Fibroblast of skin of right biceps (primary cell): ENCODE data around the gene ALDH7A1.
"Not testable (repeated sequence)": the region's sequence is repeated elsewhere in the genome, so short reads cannot be mapped to it uniquely, and the experiment has no call there.

Experiments used
- DNase-seq: peaks from one replicate; pipeline ENCODE4 v3.0.0-alpha.2; 2013

Gene ALDH7A1

GRCh38 chr5:126591549-126591948 lies 3.5 kb downstream of the ALDH7A1 start:
- no peak for DNase-seq

DNA sequence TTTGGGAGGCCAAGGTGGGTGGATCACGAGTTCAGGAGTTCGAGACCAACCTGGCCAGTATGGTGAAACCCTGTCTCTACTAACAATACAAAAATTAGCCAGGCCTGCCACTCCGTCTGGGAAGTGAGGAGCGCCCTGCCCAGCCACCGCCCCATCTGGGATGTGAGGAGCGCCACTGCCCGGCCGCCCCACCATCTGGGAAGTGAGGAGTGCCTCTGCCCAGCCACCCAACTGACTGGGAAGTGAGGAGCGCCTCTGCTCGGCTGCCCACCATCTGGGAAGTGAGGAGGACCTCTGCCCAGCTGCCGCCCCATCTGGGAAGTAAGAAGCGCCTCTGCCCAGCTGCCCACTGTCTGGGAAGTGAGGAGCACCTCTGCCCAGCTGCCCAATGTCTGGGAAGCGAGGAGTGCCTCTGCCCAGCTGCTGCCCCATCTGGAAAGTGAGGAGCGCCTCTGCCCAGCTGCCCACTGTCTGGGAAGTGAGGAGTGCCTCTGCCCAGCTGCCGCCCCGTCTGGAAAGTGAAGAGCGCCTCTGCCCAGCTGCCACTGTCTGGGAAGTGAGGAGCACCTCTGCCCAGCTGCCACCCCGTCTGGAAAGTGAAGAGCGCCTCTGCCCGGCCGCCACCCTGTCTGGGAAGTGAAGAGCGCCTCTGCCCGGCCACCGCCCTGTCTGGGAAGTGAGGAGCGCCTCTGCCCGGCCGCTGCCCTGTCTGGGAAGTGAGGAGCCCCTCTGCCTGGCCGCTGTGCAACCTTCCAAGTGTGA lies 5.3 kb downstream of the ALDH7A1 start:
- DNase-seq, result no peak

GRCh38 chr5:126587551-126588390 lies 7.2 kb downstream of the ALDH7A1 start:
- no peak for DNase-seq

DNA sequence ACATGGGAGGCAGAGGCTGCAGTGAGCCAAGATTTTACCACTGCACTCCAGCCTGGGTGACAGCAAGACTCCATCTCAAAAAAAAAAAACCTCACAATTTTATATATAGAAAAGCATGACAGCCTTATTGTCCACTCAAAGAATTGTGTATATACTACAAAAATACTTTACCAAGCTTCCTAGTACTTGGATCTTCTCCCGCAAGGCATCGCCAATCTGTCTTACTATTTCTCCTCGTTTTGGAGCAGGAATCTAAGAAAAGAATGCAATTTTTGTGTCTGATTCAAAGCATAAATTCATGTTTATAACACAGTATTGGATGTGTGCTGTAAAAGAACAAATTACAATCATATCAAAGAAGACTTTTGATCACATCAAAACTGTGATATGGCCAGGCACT lies 11.3 kb downstream of the ALDH7A1 start:
- DNase-seq, result no peak

GRCh38 chr5:126579716-126580115 lies 15.3 kb downstream of the ALDH7A1 start:
- DNase-seq, result no peak

DNA sequence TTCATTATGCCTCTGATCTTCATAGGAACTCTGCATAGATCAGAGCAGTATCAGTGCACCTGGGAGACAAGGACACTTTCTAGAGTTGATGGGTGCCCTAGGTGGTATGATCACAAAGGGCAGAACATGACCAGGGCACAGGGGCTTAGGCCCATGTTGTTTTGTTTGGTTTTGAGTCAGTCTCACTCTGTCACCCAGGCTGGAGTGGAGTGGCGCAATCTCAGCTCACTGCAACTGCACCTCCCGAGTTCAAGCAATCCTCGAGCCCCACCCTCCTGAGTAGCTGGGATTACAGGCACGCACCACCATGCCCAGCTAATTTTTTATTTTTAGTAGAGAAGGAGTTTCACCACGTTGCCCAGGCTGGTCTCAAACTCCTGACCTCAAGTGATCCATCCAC lies 17.6 kb downstream of the ALDH7A1 start:
- no peak for DNase-seq

DNA sequence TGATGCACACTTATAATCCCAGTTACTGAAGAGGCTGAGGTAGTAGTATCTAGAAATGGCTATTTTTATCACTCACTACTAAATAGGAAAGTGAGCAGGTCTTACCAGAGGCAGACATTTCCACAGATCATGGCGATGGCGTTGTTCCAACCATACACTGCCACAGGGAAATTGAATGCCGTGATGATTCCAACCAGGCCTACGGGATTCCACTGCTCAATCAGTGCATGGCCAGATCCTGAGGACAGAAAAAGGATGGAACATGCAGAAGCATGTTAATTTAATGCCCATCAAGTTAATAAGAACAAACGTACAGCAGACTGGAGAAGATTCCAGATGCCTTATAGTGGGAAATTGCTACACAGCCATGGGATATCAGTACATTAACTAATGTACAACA lies 18.0 kb downstream of the ALDH7A1 start:
- no peak for DNase-seq

GRCh38 chr5:126575644-126576043 lies 19.4 kb downstream of the ALDH7A1 start:
- no peak for DNase-seq

- DNase-seq, result no peak
These were observed 26.7 kb downstream of the ALDH7A1 start for GRCh38 chr5:126568206-126568755.

DNA sequence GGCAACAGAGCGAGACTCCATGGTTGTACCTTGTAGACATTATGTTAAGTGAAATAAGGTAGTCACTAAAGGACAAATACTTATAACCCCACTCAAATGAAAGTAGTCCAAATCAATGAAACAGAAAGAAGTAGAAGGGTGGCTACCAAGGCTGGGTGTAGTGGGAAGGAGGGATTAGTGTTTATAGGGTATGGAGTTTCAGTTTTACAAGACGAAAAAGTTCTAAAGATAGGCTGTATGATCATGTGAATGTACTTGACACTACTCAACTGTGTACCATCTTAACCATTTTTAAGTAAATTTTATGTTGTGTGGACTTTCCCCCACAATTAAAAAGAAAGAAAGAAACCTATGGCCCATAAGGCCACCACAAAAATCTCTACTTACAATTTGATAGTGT lies 32.2 kb downstream of the ALDH7A1 start:
- no peak for DNase-seq

DNA sequence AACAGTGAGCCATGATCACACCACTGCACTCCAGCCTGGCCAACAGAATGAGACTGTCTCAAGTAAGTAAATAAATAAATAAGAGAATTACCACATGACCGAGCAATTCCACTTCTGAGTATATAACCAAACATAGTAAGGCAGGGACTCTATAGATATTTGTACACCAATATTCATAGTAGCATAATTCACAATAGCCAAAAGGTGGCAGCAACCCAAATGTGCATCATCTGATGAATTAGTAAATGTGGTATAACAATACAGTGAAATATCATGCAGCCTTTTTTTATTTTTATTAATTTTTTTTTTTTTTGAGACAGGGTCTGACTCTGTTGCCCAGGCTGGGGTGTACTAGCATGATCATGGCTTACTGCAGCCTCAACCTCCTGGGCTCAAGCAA lies 33.1 kb downstream of the ALDH7A1 start:
- DNase-seq, result peak; percentile 4

DNA sequence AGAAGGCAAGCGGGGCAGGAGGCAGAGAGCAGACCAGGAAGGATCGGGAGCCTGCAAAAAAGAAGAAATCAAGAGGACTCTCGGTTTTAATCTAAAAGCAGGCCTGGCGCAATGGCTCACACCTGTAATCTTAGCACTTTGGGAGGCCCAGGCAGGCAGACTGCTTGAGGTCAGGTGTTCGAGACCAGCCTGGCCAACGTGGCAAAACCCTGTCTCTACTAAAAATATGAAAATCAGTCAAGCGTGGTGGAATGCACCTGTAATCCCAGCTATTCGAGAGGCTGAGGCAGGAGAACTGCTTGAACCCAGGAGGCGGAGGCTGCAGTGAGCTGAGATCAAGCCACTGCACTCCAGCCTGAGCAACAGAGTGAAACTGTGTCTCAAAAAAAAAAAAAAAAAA lies 39.9 kb downstream of the ALDH7A1 start:
- not testable (repeated sequence) for DNase-seq

- no peak for DNase-seq
These were observed 42.4 kb downstream of the ALDH7A1 start for GRCh38 chr5:126552614-126553013.

DNA sequence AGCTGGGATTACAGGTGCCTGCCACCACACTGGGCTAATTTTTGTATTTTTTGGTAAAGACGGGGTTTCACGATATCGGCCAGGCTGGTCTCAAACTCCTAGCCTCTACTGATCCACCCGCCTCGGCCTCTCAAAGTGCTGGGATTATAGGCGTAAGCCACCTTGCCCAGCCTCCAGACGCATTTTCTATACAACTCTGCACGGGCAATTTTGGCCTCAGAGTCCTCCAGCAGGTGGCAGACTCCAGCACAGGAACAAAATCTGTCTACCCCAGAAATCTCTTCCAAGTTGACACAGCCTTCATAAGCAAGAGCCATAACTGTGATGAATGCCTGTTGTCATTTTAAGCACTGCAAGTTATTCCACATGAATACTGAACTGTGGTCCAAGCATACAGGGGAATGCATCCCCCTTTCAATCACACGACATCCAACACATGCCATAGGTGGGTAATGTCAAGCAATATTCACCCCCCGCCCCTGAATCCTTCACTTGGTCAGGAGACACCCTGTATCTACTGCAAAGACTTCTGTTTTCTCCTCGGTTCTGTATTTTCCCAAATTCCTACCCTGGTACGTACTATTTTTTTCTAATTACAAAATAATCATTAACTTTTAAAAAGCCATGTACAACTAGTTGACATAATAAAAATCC lies 50.8 kb downstream of the ALDH7A1 start:
- DNase-seq, result peak; percentile 32

DNA sequence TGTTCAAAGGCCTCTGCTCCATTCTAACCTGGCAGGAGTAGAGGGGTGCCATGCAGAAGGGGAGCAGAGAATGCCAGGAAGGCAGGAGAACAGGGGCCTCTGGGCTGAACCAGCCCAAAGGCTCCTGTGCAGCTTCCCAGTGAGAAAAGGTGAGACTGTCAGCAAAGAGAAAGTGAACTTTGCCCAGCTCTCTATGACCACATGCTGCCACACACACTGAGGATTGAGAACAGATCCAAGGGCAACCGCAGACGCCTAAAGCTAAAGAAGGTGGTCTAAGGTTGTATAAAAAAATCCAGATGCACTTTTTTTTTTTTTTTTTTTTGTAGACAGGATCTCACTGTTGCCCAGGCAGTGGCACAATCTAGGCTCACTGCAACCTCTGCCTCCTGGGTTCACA lies 51.4 kb downstream of the ALDH7A1 start:
- no peak for DNase-seq

GRCh38 chr5:126543009-126543408 lies 52.0 kb downstream of the ALDH7A1 start:
- no peak for DNase-seq

DNA sequence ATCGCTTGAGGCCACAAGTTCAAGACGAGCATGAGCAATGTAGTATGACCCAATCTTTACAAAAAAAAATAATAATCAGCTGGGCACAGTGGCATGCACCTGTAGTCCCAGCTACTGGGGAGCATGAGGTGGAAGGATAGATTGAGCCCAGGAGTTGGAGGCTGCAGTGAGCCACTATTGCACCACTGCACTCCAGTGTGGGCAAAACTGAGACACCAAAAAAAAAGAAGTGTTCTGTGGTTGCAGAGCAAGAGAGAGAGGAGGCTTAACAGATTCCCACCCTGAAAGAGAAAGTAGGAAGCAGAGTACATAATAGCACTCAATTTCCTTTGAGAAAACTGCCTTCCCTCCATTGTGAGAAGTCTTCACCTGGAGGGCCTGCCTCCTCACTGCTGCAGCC lies 52.6 kb downstream of the ALDH7A1 start:
- no peak for DNase-seq

DNA sequence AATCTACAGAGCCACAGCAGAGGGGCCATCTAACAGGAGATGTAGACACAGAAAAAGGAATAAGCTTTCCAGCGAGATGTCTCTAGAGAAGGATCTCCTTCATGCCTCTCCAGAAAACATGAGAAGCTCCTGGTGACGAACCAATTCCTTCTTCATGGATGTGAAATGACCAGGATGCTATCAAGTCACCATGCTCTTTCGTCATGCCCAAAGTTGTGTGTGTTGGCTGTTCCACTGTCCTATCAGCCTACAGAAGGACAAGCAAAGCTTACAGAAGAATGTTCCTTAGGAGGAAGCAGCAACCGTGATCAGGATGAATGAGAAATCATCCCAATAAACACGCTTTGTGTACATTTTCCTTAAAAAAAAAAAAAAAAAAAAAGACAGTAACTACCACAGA lies 54.4 kb downstream of the ALDH7A1 start:
- no peak for DNase-seq

GRCh38 chr5:126538579-126538978 lies 56.4 kb downstream of the ALDH7A1 start:
- DNase-seq, result no peak

DNA sequence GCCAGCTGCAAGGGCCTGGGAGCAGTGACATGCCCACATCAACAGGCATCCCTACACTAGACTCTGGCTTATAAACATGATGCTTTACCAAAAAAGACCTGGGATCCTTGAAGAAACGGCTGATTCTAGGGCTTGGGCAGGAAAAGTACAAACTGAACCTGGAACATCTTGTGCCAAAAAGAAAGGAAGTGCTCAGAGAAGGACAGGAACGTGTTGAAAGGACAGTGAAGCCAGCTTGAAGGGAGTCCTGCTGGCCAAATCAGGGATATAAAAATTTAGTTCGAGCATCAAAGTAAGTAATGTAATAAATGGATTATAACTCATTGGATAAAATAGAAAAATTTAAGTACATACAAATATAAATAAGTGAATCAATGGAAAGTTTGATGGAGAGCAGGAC lies 58.1 kb downstream of the ALDH7A1 start:
- DNase-seq, result no peak

DNA sequence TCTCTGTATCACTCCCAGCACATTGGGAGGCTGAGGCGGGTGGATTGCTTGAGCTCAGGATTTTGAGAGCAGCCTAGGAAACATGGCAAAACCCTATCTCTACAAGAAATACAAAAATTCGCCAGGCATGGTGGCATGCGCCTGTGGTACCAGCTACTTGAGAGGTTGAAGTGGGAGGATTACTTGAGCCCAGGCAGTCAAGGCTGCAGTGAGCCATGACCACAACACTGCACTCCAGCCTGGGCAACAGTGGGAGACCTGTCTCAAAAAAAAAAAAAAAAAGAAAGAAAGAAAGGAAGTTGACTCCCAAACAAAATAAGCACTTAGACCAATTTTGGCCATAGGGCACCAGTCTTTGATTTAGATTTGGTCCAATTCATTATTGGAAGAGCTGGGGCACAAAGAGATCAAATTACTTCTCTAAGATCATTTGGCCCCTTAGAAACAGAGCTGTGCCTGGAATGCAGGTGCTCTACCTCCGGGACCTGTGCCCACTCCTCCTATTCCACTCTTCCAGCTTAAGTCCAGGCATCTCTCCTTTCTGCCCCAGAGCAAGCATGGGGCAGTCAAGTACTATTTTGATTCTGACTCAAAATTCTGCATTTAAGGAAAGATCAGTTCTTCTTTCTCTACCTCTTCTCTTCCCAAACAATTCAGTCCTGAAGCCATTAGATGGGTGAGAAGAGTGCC lies 59.0 kb downstream of the ALDH7A1 start:
- DNase-seq, result no peak

GRCh38 chr5:126534553-126534952 lies 60.5 kb downstream of the ALDH7A1 start:
- no peak for DNase-seq
